Keratinocyte (primary cell): ENCODE results near the gene CCDC82. TPM values are rescaled to one million over a fixed set of nuclear protein-coding genes. Genes with fewer than 3 reads are reported as not detected.

Source experiments
- DNase-seq: peaks from one replicate; pipeline ENCODE4 v3.0.0-alpha.2; 2011; ENCODE audit warnings: low read depth, missing footprints, low spot score
- FAIRE-seq: peaks from 2 replicates; lab custom pipeline; 2011; peaks lifted over from hg19 to GRCh38; lab: Jason Lieb, UNC
- H2AFZ ChIP-seq: 2 replicates; pipeline ENCODE4 v1.6.0; 2012; ENCODE audit warnings: low read length, control low read depth, inconsistent platforms; ENCODE audit not compliant: control insufficient read depth
- H3K27ac ChIP-seq: 2 replicates; pipeline ENCODE4 v1.5.1; 2011; ENCODE audit warnings: low read length; ENCODE audit not compliant: control insufficient read depth, insufficient read depth
- H3K27me3 ChIP-seq: 3 replicates; pipeline ENCODE4 v1.6.0; 2011; ENCODE audit warnings: low read length; ENCODE audit not compliant: control insufficient read depth, insufficient read depth; ENCODE audit errors: extremely low read depth
- H3K36me3 ChIP-seq, 2 experiments: 2 replicates in 1 of 2; 3 replicates in 1 of 2; pipeline ENCODE4 v1.5.1; 2011; ENCODE audit warnings: low read length in 2 of 2, mild to moderate bottlenecking in 1 of 2; ENCODE audit not compliant: control insufficient read depth in 2 of 2, insufficient read depth in 2 of 2; ENCODE audit errors: extremely low read depth in 1 of 2
- H3K4me1 ChIP-seq: 3 replicates; pipeline ENCODE4 v1.5.1; 2011; ENCODE audit warnings: low read length; ENCODE audit not compliant: control insufficient read depth, insufficient read depth; ENCODE audit errors: extremely low read depth
- H3K4me2 ChIP-seq: 3 replicates; pipeline ENCODE4 v1.6.0; 2011; ENCODE audit warnings: low read depth, low read length; ENCODE audit not compliant: control insufficient read depth, insufficient read depth; ENCODE audit errors: extremely low read depth
- H3K4me3 ChIP-seq, 3 experiments: fragments of 200-600 bp in 1 of 3; sonication (generic) in 1 of 3; 2 replicates in 2 of 3; 3 replicates in 1 of 3; pipeline ENCODE4 v1.5.1; 2011 to 2016; ENCODE audit warnings: low read length in 3 of 3, mild to moderate bottlenecking in 3 of 3, control low read depth in 2 of 3, inconsistent platforms in 1 of 3, low read depth in 1 of 3, mixed read lengths in 1 of 3, mixed run types in 1 of 3, moderate library complexity in 1 of 3; ENCODE audit not compliant: control insufficient read depth in 2 of 3, insufficient read depth in 2 of 3; ENCODE audit errors: extremely low read depth in 1 of 3
- H3K79me2 ChIP-seq: 2 replicates; pipeline ENCODE4 v1.6.0; 2012; ENCODE audit warnings: low read length; ENCODE audit not compliant: control insufficient read depth, insufficient read depth
- H3K9ac ChIP-seq: 3 replicates; pipeline ENCODE4 v1.6.0; 2011; ENCODE audit warnings: low read length; ENCODE audit not compliant: control insufficient read depth, insufficient read depth; ENCODE audit errors: extremely low read depth
- H3K9me1 ChIP-seq: 3 replicates; pipeline ENCODE4 v1.6.0; 2011; ENCODE audit warnings: low read length; ENCODE audit not compliant: control insufficient read depth, insufficient read depth; ENCODE audit errors: extremely low read depth
- H3K9me3 ChIP-seq: 2 replicates; pipeline ENCODE4 v1.5.1; 2012; ENCODE audit warnings: low read depth, low read length; ENCODE audit not compliant: control insufficient read depth
- H4K20me1 ChIP-seq: 3 replicates; pipeline ENCODE4 v1.6.0; 2011; ENCODE audit warnings: low read length; ENCODE audit not compliant: control insufficient read depth, insufficient read depth; ENCODE audit errors: extremely low read depth
- EZH2 ChIP-seq: IDR thresholded peaks from one replicate; pipeline ENCODE4 v1.6.1; 2012; ENCODE audit warnings: inconsistent platforms, mild to moderate bottlenecking, low read length, moderate library complexity
- dilution Hi-C: fragments of 300-500 bp; cut with MboI; formaldehyde crosslinking; loops from one replicate; pipeline ENCODE4 v1.7.0; 2020; ENCODE audit warnings: low sequenced_read_pairs; ENCODE audit not compliant: extremely low pct_ligation_motif_present
- polyA plus RNA-seq, 5 experiments: library from polyadenylated mRNA; depleted of rRNA in 3 of 5; stranded (reverse) in 3 of 5; stranded (forward) in 1 of 5; unstranded in 1 of 5; fragments of >200 nt; gene quantifications; 1 replicate in 1 of 5; 2 replicates in 3 of 5; 3 replicates in 1 of 5; pipeline versions ENCODE4 v1.2.1 to v1.2.3, GENCODE V29; 2011 to 2012; ENCODE audit warnings: missing spikeins in 2 of 5, low read depth in 1 of 5, low replicate concordance in 1 of 5
- TF ChIP-seq, protein P1 (sequence below), 3 experiments: IDR thresholded peaks in 1 of 3; conservative IDR thresholded peaks in 1 of 3; optimal IDR thresholded peaks in 1 of 3; 2 replicates in 2 of 3; 3 replicates in 1 of 3; pipeline versions ENCODE3 to v1.5.1; 2011; ENCODE audit warnings: low read length in 3 of 3, mild to moderate bottlenecking in 3 of 3, moderate library complexity in 2 of 3, control low read depth in 1 of 3, inconsistent platforms in 1 of 3; ENCODE audit not compliant: insufficient read depth in 2 of 3; ENCODE audit errors: extremely low read depth in 1 of 3

CCDC82 gene
- polyA plus RNA-seq, 1 donor (not counting 4 experiments of a cell fraction or from before 2014, with no cell fraction given), result 19.3 TPM

DNA sequence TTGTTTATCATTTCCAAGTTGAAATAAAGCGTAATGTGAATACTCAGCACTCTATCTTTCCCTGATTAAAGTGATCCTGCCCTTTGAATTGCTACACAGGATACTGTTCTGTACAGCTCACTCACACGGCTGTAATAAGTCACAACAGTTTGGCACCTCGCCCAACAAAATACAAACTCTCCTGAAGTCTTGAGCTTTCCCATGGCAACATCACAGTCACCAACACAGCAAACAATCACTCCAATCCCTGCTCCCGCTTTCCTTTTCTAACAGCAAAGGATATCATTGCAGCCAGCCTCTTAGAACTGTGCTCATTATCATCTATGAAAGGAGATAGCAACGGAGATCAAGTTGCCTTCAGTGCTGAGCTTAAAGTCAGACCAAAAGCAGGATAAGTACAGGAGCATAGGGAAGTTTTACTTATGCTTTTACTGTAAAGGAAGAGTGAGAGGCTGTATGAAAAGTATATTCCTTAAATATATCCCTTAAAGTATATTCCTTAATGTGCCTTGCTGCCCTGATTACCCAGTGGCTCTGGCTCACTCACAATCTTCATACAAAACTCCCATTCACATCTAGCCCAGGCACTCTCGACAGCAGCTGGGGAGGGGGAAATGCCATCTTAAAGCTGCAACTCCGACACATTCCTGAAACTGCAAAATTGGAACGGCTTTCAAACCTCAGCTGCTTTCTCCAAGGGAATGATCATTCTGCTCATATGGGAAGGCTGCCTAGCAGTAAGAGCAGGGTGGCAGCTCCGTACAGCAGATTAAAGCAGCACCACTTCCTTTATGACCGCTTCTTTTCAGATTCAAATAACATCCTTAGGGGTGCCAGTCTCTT is 82.6 kb downstream of the CCDC82 start:
- Histone ChIP-seq H3K79me2 (peaks cover 15% of the 10 kb centered on the region), H2AFZ (peak overlapping the region; percentile 24), H3K27ac (peak overlapping the region; percentile 99), H3K4me2 (peak overlapping the region; percentile 92), H4K20me1 (no peaks in the 10 kb centered on the region), H3K27me3 (no peaks in the 10 kb centered on the region), H3K36me3 (no peaks in the 10 kb centered on the region), H3K9me3 (no peaks in the 10 kb centered on the region), H3K4me1 (peaks cover 82% of the 10 kb centered on the region), H3K9ac (peak overlapping the region; percentile 88), H3K9me1 (no peaks in the 10 kb centered on the region), H3K4me3 (peak overlapping the region in 2 of 3 experiments; percentile 53 to 57)
- peak; percentile 88 for DNase-seq
- TF ChIP-seq EZH2, result no peak
- TF ChIP-seq, protein P1, sequence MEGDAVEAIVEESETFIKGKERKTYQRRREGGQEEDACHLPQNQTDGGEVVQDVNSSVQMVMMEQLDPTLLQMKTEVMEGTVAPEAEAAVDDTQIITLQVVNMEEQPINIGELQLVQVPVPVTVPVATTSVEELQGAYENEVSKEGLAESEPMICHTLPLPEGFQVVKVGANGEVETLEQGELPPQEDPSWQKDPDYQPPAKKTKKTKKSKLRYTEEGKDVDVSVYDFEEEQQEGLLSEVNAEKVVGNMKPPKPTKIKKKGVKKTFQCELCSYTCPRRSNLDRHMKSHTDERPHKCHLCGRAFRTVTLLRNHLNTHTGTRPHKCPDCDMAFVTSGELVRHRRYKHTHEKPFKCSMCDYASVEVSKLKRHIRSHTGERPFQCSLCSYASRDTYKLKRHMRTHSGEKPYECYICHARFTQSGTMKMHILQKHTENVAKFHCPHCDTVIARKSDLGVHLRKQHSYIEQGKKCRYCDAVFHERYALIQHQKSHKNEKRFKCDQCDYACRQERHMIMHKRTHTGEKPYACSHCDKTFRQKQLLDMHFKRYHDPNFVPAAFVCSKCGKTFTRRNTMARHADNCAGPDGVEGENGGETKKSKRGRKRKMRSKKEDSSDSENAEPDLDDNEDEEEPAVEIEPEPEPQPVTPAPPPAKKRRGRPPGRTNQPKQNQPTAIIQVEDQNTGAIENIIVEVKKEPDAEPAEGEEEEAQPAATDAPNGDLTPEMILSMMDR (optimal IDR thresholded peaks at IDR 0.05 in 1 of 3, IDR thresholded peaks at IDR 0.05 in 1 of 3, conservative IDR thresholded peaks at IDR 0.05 in 1 of 3; ENCODE audit: extremely low read depth in 1 of 3, insufficient read depth in 2 of 3, low read length in 3 of 3), result no peak
- dilution Hi-C loops, result no loop called here
- FAIRE-seq, result peak; percentile 97

DNA sequence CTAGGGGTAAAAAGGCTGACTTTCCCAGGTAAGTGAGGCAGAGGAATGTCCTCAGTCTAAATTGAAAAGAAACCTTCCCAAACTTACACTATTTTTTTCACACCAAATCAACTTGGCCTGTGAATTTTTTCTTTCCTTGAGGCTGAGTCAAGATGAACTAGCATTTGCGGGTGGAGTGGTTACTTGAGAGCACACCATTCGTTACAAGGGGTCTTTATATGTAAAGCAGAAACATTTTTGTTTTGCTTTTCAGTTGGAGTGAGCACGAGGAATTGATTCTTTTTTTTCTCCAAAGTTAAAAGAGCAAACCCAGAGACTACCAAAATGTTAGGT is 83.1 kb downstream of the CCDC82 start:
- dilution Hi-C loops, result no loop called here
- TF ChIP-seq, protein P1 (optimal IDR thresholded peaks at IDR 0.05 in 1 of 3, IDR thresholded peaks at IDR 0.05 in 1 of 3, conservative IDR thresholded peaks at IDR 0.05 in 1 of 3; ENCODE audit: extremely low read depth in 1 of 3, insufficient read depth in 2 of 3, low read length in 3 of 3), result no peak
- TF ChIP-seq EZH2, result no peak
- DNase-seq (no peak), FAIRE-seq (no peak)
- Histone ChIP-seq H3K79me2 (peaks cover 15% of the 10 kb centered on the region), H3K4me2 (peak overlapping the region; percentile 92), H4K20me1 (no peaks in the 10 kb centered on the region), H3K9me3 (no peaks in the 10 kb centered on the region), H3K27me3 (no peaks in the 10 kb centered on the region), H3K36me3 (no peaks in the 10 kb centered on the region), H2AFZ (no peak overlapping the region), H3K4me1 (peaks cover 77% of the 10 kb centered on the region), H3K9me1 (no peaks in the 10 kb centered on the region), H3K9ac (peak overlapping the region; percentile 88), H3K27ac (peak overlapping the region; percentile 99), H3K4me3 (peak overlapping the region in 2 of 3 experiments; percentile 2 to 36)
